NCI-H748 (cell line): ENCODE results near the gene C11orf54.
"Not testable (repeated sequence)": the region's sequence is repeated elsewhere in the genome, so short reads cannot be mapped to it uniquely, and the experiment has no call there.

Experiments used
- DNase-seq: peaks from one replicate; lab custom pipeline; 2025; ENCODE audit not compliant: unreplicated experiment; lab: John Stamatoyannopoulos, UW

The C11orf54 gene

GRCh38 chr11:93765551-93765950 lies 24.1 kb downstream of the C11orf54 start:
- DNase-seq = no peak

GRCh38 chr11:93766504-93766903 lies 25.0 kb downstream of the C11orf54 start:
- DNase-seq = no peak

- DNase-seq = no peak
Observed at GRCh38 chr11:93767018-93767417, 25.5 kb downstream of the C11orf54 start.

- DNase-seq = no peak
Observed at GRCh38 chr11:93770160-93770559, 28.7 kb downstream of the C11orf54 start.

GRCh38 chr11:93772123-93772522 lies 30.7 kb downstream of the C11orf54 start:
- DNase-seq = no peak

GRCh38 chr11:93773045-93773477 lies 31.6 kb downstream of the C11orf54 start:
- DNase-seq = no peak

- DNase-seq = no peak
Observed at GRCh38 chr11:93773601-93774200, 32.2 kb downstream of the C11orf54 start.

GRCh38 chr11:93774560-93774959 lies 33.1 kb downstream of the C11orf54 start:
- DNase-seq = not testable (repeated sequence)

GRCh38 chr11:93775289-93775688 lies 33.8 kb downstream of the C11orf54 start:
- DNase-seq = no peak

- DNase-seq = no peak
Observed at GRCh38 chr11:93783362-93783761, 41.9 kb downstream of the C11orf54 start.

GRCh38 chr11:93783765-93784144 lies 42.3 kb downstream of the C11orf54 start:
- no peak for DNase-seq

GRCh38 chr11:93784145-93784934 lies 42.9 kb downstream of the C11orf54 start, which contains the start of gene MED17:
TSS of gene MED17 (plus strand) at chr11:93784282. CDS start at chr11:93784514, 232 bp downstream.
- DNase-seq = peak; percentile 94

GRCh38 chr11:93784935-93785360 lies 43.5 kb downstream of the C11orf54 start:
- peak; percentile 49 for DNase-seq

GRCh38 chr11:93791493-93791892 lies 50.0 kb downstream of the C11orf54 start:
- no peak for DNase-seq

GRCh38 chr11:93796441-93797231 lies 55.2 kb downstream of the C11orf54 start:
- no peak for DNase-seq

GRCh38 chr11:93801366-93801765 lies 59.9 kb downstream of the C11orf54 start:
- no peak for DNase-seq

GRCh38 chr11:93804879-93805278 lies 63.4 kb downstream of the C11orf54 start:
- no peak for DNase-seq

- DNase-seq = no peak
Observed at GRCh38 chr11:93807980-93808379, 66.5 kb downstream of the C11orf54 start.

- DNase-seq = no peak
Observed at GRCh38 chr11:93813974-93814373, 72.5 kb downstream of the C11orf54 start.
